Gastroesophageal sphincter (tissue), 4 donors: ENCODE measurements around the gene GOSR2. TPM values are rescaled to one million over a fixed set of nuclear protein-coding genes. Genes with fewer than 3 reads are reported as not detected.

Experiments
- ATAC-seq: fragments of 150-250 bp; one replicate; pipeline ENCODE4 v1.9.1; 2016; ENCODE audit warnings: mild to moderate bottlenecking, moderate library complexity
- H3K27ac ChIP-seq, 4 donors: fragments of 200-600 bp; sonication (generic) in 3 of 4; 1 replicate in 3 of 4; 2 replicates in 1 of 4; pipeline ENCODE4 v1.5.1; 2016 to 2019
- H3K27me3 ChIP-seq: fragments of 200-600 bp; sonication (generic); one replicate; pipeline ENCODE4 v1.5.1; 2019
- H3K36me3 ChIP-seq, 2 donors: fragments of 200-600 bp; sonication (generic); one replicate each; pipeline ENCODE4 v1.5.1; 2019; ENCODE audit warnings: control low read depth in 1 of 2
- H3K4me1 ChIP-seq, 3 donors: fragments of 200-600 bp; sonication (generic); 1 replicate in 2 of 3; 2 replicates in 1 of 3; pipeline ENCODE4 v1.5.1; 2016 to 2019; ENCODE audit warnings: control low read depth in 2 of 3
- H3K4me3 ChIP-seq, 2 donors: fragments of 200-600 bp; sonication (generic); one replicate each; pipeline ENCODE4 v1.5.1; 2019; ENCODE audit warnings: mild to moderate bottlenecking in 1 of 2, moderate library complexity in 1 of 2
- H3K9me3 ChIP-seq, 3 donors: fragments of 200-600 bp; sonication (generic); one replicate each; pipeline ENCODE4 v1.5.1; 2017 to 2019; ENCODE audit warnings: control low read depth in 2 of 3
- EP300 ChIP-seq: sonication (generic); formaldehyde crosslinking; IDR thresholded peaks from one replicate; pipeline ENCODE4 v1.6.1; 2017; ENCODE audit warnings: antibody characterized with exemption, mild to moderate bottlenecking
- POLR2A ChIP-seq, 2 donors: fragments of 450-650 bp; IDR thresholded peaks; one replicate each; pipeline ENCODE4 v1.6.1; 2017; ENCODE audit warnings: antibody characterized with exemption in 2 of 2, mild to moderate bottlenecking in 2 of 2, moderate library complexity in 1 of 2
- POLR2AphosphoS5 ChIP-seq: sonication (generic); formaldehyde crosslinking; IDR thresholded peaks from one replicate; pipeline ENCODE4 v1.6.1; 2017; ENCODE audit warnings: antibody characterized with exemption
- WGBS, 2 donors: methylation state at CpG; one replicate each; pipeline ENCODE4 v1.1.5; 2018; ENCODE audit warnings: low coverage in 1 of 2; 5-methylcytosine and 5-hydroxymethylcytosine counted together
- total RNA-seq, 4 donors: library from RNA; depleted of rRNA; stranded (reverse); fragments of >200 nt; gene quantifications; one replicate each; pipeline ENCODE4 v1.1.0, GENCODE V29; 2016
- TF ChIP-seq, protein P1 (sequence below), 4 experiments: fragments of 200-600 bp in 2 of 4; fragments of 450-650 bp in 2 of 4; sonication (generic) in 1 of 4; IDR thresholded peaks; one replicate each; pipeline ENCODE4 v1.5.1; 2017 to 2019; ENCODE audit warnings: antibody characterized with exemption in 4 of 4, mild to moderate bottlenecking in 2 of 4, moderate library complexity in 2 of 4

Gene GOSR2
- total RNA-seq, 4 donors from 2014 or later, result 37.8 to 53.1 (median 45.5) TPM

DNA sequence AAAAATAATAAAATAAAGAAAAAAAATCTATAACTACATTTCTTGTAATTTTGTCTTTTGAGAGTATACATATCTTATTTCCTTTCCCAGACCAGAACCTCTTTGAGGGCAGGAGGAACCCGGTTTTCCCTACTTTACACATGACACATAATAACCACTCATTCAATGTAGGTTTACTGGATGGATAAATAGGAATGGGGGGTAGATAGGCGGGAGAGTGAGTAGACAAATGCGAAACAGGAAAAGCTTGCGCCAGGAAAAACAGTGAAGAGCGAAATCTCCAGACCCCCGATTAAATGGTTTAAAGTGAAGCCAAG, 515 bp upstream of the GOSR2 start:
- TF ChIP-seq POLR2A (IDR thresholded peaks at IDR 0.05) (no peak), EP300 (no peak), POLR2AphosphoS5 (no peak)
- TF ChIP-seq, protein P1, sequence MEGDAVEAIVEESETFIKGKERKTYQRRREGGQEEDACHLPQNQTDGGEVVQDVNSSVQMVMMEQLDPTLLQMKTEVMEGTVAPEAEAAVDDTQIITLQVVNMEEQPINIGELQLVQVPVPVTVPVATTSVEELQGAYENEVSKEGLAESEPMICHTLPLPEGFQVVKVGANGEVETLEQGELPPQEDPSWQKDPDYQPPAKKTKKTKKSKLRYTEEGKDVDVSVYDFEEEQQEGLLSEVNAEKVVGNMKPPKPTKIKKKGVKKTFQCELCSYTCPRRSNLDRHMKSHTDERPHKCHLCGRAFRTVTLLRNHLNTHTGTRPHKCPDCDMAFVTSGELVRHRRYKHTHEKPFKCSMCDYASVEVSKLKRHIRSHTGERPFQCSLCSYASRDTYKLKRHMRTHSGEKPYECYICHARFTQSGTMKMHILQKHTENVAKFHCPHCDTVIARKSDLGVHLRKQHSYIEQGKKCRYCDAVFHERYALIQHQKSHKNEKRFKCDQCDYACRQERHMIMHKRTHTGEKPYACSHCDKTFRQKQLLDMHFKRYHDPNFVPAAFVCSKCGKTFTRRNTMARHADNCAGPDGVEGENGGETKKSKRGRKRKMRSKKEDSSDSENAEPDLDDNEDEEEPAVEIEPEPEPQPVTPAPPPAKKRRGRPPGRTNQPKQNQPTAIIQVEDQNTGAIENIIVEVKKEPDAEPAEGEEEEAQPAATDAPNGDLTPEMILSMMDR (IDR thresholded peaks at IDR 0.05), result no peak
- H3K27ac ChIP-seq, result peak overlapping the region; percentile 75 to 91 (median 88)

DNA sequence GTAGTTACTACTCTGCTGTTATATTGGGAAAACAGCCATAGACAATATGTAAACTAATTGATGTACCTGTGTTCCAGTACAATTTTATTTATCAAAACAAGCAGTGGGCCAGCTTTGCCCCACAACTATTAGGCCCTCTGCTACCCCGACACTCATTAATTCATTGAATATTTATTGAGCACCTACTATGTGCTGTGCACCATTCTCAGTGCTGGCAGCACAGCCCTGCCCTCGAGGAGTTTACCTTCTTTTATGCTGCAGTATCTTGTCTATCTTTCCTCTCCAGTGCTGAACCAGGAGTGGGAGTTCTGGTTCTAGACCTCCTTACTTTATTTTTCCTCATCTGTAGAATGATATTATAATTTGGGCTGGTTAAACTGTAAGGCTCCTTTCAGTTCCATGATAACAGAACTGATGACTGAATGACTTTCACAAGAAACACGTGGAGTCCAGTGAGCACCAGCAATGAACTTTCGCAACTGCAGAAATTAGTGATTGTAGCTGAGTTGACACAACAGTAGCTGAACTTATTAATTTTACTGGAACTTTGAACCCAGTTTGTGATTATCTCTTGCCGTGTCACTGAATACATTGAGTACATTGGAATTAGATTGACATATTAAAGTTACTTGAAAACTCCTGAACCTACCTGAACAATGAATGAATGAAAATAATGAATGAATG, 2.4 kb downstream of the GOSR2 start:
- Histone ChIP-seq H3K27me3 (no peaks in the 10 kb centered on the region), H3K9me3 (no peaks in the 10 kb centered on the region), H3K36me3 (peaks cover 0 to 13% of the 10 kb centered on the region in 2 donors), H3K27ac (no peak overlapping the region), H3K4me1 (peaks cover 3 to 59% (median 4%) of the 10 kb centered on the region in 3 donors), H3K4me3 (no peak overlapping the region)
- ATAC-seq, result no peak
- WGBS, 2 donors, result 76 to 81% methylated on average over 5 of the region's 5 CpGs
- TF ChIP-seq, protein P1 (IDR thresholded peaks at IDR 0.05), result no peak
- TF ChIP-seq POLR2A (IDR thresholded peaks at IDR 0.05) (no peak), EP300 (no peak)

More for the DNA sequence above, 515 bp upstream of the GOSR2 start:
- Histone ChIP-seq H3K4me1 (peaks cover 3 to 41% (median 4%) of the 10 kb centered on the region in 3 donors), H3K27me3 (no peaks in the 10 kb centered on the region), H3K9me3 (no peaks in the 10 kb centered on the region), H3K4me3 (peak overlapping the region; percentile 52 to 72), H3K36me3 (no peaks in the 10 kb centered on the region)
- 0% methylated on average over 5 to 6 of the region's 6 CpGs for WGBS, 2 donors
- ATAC-seq, result peak; percentile 6

DNA sequence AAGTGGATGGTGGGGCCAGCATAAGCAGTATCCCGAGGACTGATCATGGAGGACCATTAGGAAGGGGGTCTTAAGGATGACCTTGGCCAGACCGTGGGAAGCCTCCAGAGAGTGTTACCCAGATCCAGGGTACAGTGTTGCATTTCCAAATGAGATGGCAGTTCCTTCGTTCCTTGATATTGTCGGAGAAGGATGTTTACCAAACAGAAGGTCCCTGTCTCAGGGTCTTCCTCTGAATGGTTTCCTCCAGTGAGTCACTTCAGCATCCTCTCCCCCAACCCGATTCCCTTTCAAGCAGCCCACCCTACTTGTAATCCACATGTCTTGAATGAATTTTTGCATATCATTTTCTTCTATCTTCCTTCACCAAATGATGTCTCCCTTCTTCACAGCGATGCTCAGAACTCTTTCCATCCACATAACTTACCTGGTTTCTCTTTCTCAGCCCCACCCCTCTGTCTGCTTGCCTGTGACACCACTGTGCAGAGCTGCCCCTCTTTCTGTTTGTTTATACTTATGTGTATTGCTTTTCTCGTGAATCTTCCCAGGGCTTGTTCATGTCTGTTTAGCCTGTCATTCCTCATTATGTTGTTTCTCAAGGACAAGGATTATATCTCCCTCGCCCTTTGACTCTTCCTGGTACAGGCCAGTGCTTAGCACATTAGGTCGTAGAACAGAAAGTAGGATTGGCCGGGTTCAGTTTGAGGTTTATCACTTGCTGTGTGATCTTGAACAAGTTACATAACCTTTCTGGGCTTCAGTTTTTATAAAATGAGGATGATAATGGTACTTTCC, 5.7 kb downstream of the GOSR2 start:
- TF ChIP-seq POLR2AphosphoS5, result no peak
- TF ChIP-seq, protein P1 (IDR thresholded peaks at IDR 0.05), result no peak
- no peak for TF ChIP-seq POLR2A (IDR thresholded peaks at IDR 0.05)
- TF ChIP-seq EP300, result no peak
- Histone ChIP-seq H3K36me3 (peaks cover 6 to 46% of the 10 kb centered on the region in 2 donors), H3K27ac (no peak overlapping the region), H3K9me3 (no peaks in the 10 kb centered on the region), H3K27me3 (no peaks in the 10 kb centered on the region), H3K4me3 (no peak overlapping the region), H3K4me1 (peaks cover 3 to 52% (median 3%) of the 10 kb centered on the region in 3 donors)
- no peak for ATAC-seq
- WGBS, 2 donors, result 72 to 79% methylated on average over 2 to 8 of the region's 10 CpGs

DNA sequence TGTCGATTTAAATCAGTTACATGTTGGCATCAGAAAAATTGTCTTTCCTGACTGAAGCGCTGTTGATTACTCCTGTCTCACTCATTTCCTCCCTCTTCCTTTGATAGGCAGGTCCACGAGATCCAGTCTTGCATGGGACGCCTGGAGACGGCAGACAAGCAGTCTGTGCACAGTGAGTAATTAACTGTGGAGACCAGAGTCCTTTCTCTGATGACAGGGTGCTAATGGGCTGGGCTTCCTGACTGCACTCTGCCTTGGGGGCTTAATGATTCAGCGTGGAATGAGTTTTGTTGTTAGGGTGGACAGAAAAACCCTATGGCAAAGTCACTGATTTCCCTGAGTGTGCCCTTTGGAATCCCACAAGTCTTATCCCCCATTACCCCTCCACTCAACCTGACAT, 6.5 kb downstream of the GOSR2 start:
- no peak for ATAC-seq
- TF ChIP-seq POLR2AphosphoS5 (no peak), EP300 (no peak), POLR2A (IDR thresholded peaks at IDR 0.05) (no peak)
- TF ChIP-seq, protein P1 (IDR thresholded peaks at IDR 0.05), result no peak
- 50 to 61% methylated on average over 1 to 6 of the region's 6 CpGs for WGBS, 2 donors
- Histone ChIP-seq H3K27ac (no peak overlapping the region), H3K27me3 (no peaks in the 10 kb centered on the region), H3K4me3 (no peak overlapping the region), H3K36me3 (peaks cover 6 to 54% of the 10 kb centered on the region in 2 donors), H3K9me3 (no peaks in the 10 kb centered on the region), H3K4me1 (peaks cover 0 to 45% (median 3%) of the 10 kb centered on the region in 3 donors)
